Thyroid gland (tissue), 4 donors: ENCODE data around the gene PCDHGA1.

Experiments
- POLR2A ChIP-seq, 2 donors: fragments of 450-650 bp; IDR thresholded peaks; one replicate each; pipeline ENCODE4 v1.6.1; 2017; ENCODE audit warnings: antibody characterized with exemption in 2 of 2, mild to moderate bottlenecking in 2 of 2, moderate library complexity in 1 of 2
- TF ChIP-seq, protein P1 (sequence below), 6 experiments: fragments of 200-600 bp in 3 of 6; fragments of 450-650 bp in 3 of 6; sonication (generic) in 3 of 6; IDR thresholded peaks; one replicate each; pipeline ENCODE4 v1.5.1; 2016 to 2019; ENCODE audit warnings: antibody characterized with exemption in 6 of 6, mild to moderate bottlenecking in 2 of 6, inconsistent platforms in 1 of 6, moderate library complexity in 1 of 6

DNA sequence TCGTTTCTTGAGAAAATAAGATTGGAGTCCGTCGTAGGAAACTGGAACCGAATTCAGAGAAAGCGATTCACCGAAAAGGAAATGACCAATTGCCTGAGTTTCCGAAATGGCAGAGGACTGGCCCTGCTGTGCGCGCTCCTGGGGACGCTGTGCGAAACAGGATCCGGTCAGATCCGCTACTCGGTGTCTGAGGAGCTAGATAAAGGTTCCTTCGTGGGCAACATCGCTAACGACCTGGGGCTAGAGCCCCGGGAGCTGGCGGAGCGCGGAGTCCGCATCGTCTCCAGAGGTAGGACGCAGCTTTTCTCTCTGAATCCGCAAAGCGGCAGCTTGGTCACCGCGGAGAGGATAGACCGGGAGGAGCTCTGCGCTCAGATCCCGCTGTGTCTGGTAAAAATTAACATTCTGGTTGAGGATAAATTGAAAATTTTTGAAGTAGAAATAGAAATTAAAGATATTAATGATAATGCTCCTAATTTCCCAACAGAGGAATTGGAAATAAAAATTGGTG, 13.7 kb downstream of the PCDHGA1 start:
- TF ChIP-seq, protein P1, sequence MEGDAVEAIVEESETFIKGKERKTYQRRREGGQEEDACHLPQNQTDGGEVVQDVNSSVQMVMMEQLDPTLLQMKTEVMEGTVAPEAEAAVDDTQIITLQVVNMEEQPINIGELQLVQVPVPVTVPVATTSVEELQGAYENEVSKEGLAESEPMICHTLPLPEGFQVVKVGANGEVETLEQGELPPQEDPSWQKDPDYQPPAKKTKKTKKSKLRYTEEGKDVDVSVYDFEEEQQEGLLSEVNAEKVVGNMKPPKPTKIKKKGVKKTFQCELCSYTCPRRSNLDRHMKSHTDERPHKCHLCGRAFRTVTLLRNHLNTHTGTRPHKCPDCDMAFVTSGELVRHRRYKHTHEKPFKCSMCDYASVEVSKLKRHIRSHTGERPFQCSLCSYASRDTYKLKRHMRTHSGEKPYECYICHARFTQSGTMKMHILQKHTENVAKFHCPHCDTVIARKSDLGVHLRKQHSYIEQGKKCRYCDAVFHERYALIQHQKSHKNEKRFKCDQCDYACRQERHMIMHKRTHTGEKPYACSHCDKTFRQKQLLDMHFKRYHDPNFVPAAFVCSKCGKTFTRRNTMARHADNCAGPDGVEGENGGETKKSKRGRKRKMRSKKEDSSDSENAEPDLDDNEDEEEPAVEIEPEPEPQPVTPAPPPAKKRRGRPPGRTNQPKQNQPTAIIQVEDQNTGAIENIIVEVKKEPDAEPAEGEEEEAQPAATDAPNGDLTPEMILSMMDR (IDR thresholded peaks at IDR 0.05) = no peak
- no peak for TF ChIP-seq POLR2A (IDR thresholded peaks at IDR 0.05)
